GM19455 (cell line): ENCODE results near the gene CUEDC1.
"Not testable (repeated sequence)": the region's sequence is repeated elsewhere in the genome, so short reads cannot be mapped to it uniquely, and the experiment has no call there.

Experiments
- ATAC-seq: cut with Tn5 transposase; IDR thresholded peaks from one replicate; pipeline ENCODE4 v1.9.1; 2021; ENCODE audit not compliant: unreplicated experiment

The CUEDC1 gene

GRCh38 chr17:57940653-57941329, 14.4 kb downstream of the CUEDC1 start:
- ATAC-seq: no peak

- ATAC-seq: no peak
Measured at GRCh38 chr17:57940231-57940630, 15.0 kb downstream of the CUEDC1 start.

- peak; percentile 60 for ATAC-seq
Measured at GRCh38 chr17:57939797-57940196, 15.4 kb downstream of the CUEDC1 start.

GRCh38 chr17:57938061-57938502, 17.1 kb downstream of the CUEDC1 start:
- ATAC-seq: no peak

- no peak for ATAC-seq
Measured at GRCh38 chr17:57937492-57937891, 17.7 kb downstream of the CUEDC1 start.

- ATAC-seq: no peak
Measured at GRCh38 chr17:57935833-57936807, 19.1 kb downstream of the CUEDC1 start.

- ATAC-seq: no peak
Measured at GRCh38 chr17:57931488-57932137, 23.6 kb downstream of the CUEDC1 start.

- ATAC-seq: no peak
Measured at GRCh38 chr17:57930239-57930638, 25.0 kb downstream of the CUEDC1 start.

GRCh38 chr17:57929386-57929785, 25.8 kb downstream of the CUEDC1 start:
- no peak for ATAC-seq

- no peak for ATAC-seq
Measured at GRCh38 chr17:57928928-57929327, 26.3 kb downstream of the CUEDC1 start.

- no peak for ATAC-seq
Measured at GRCh38 chr17:57927048-57927723, 28.0 kb downstream of the CUEDC1 start.

GRCh38 chr17:57926723-57927047, 28.5 kb downstream of the CUEDC1 start:
- ATAC-seq: no peak

GRCh38 chr17:57925361-57925990, 29.7 kb downstream of the CUEDC1 start:
- no peak for ATAC-seq

- no peak for ATAC-seq
Measured at GRCh38 chr17:57924677-57925076, 30.5 kb downstream of the CUEDC1 start.

- no peak for ATAC-seq
Measured at GRCh38 chr17:57923182-57923872, 31.9 kb downstream of the CUEDC1 start.

GRCh38 chr17:57922745-57923144, 32.5 kb downstream of the CUEDC1 start:
- ATAC-seq: not testable (repeated sequence)

- ATAC-seq: no peak
Measured at GRCh38 chr17:57920916-57921703, 34.1 kb downstream of the CUEDC1 start.

GRCh38 chr17:57919918-57920317, 35.3 kb downstream of the CUEDC1 start:
- ATAC-seq: no peak
